BE2C (cell line): ENCODE results near the gene GSG1L.

Experiments
- DNase-seq: peaks from one replicate; pipeline ENCODE4 v3.0.0-alpha.2; 2020
- H3K27me3 ChIP-seq: fragments of 250-450 bp; sonication (Bioruptor Pico); 2 replicates; pipeline ENCODE4 v1.5.1; 2020; ENCODE audit warnings: mild to moderate bottlenecking
- H3K36me3 ChIP-seq: fragments of 250-450 bp; sonication (Bioruptor Pico); 2 replicates; pipeline ENCODE4 v1.5.1; 2020; ENCODE audit warnings: mild to moderate bottlenecking
- H3K4me1 ChIP-seq: fragments of 250-450 bp; sonication (Bioruptor Pico); 2 replicates; pipeline ENCODE4 v1.5.1; 2020
- H3K4me3 ChIP-seq: 2 replicates; pipeline ENCODE4 v1.5.1; 2011; ENCODE audit warnings: low read depth, low read length
- H3K9me3 ChIP-seq: fragments of 250-450 bp; sonication (Bioruptor Pico); 2 replicates; pipeline ENCODE4 v1.5.1; 2020
- CTCF ChIP-seq: IDR thresholded peaks from 2 replicates; pipeline ENCODE4 v1.5.1; 2012; ENCODE audit warnings: mild to moderate bottlenecking, low read depth, low read length

The GSG1L gene

GRCh38 chr16:27824006-27824405, 239.5 kb downstream of the GSG1L start:
- Histone ChIP-seq H3K4me1 (no peaks in the 10 kb centered on the region), H3K4me3 (no peak overlapping the region), H3K27me3 (peaks cover 3% of the 10 kb centered on the region; the same call in 1 of the 2 replicates), H3K36me3 (no peaks in the 10 kb centered on the region), H3K9me3 (no peaks in the 10 kb centered on the region)
- no peak for DNase-seq
- no peak for TF ChIP-seq CTCF

- Histone ChIP-seq H3K36me3 (no peaks in the 10 kb centered on the region), H3K9me3 (no peaks in the 10 kb centered on the region), H3K4me1 (no peaks in the 10 kb centered on the region), H3K27me3 (peaks cover 4% of the 10 kb centered on the region), H3K4me3 (no peak overlapping the region)
- no peak for TF ChIP-seq CTCF
- DNase-seq = no peak
These were observed 240.1 kb downstream of the GSG1L start for GRCh38 chr16:27823421-27823820.

- H3K4me3 ChIP-seq = no peak overlapping the region
- no peaks in the 10 kb centered on the region for H3K36me3 ChIP-seq
- no peaks in the 10 kb centered on the region for H3K9me3 ChIP-seq
- H3K27me3 ChIP-seq = peaks cover 8% of the 10 kb centered on the region
- no peak for TF ChIP-seq CTCF
- H3K4me1 ChIP-seq = no peaks in the 10 kb centered on the region
- no peak for DNase-seq
These were observed 240.5 kb downstream of the GSG1L start for GRCh38 chr16:27822996-27823395.

- no peak for DNase-seq
- no peak for TF ChIP-seq CTCF
- Histone ChIP-seq H3K4me1 (no peaks in the 10 kb centered on the region), H3K27me3 (peaks cover 10% of the 10 kb centered on the region), H3K4me3 (no peak overlapping the region), H3K9me3 (no peaks in the 10 kb centered on the region), H3K36me3 (no peaks in the 10 kb centered on the region)
These were observed 241.0 kb downstream of the GSG1L start for GRCh38 chr16:27822529-27822928.

GRCh38 chr16:27820646-27821345, 242.7 kb downstream of the GSG1L start:
- Histone ChIP-seq H3K4me3 (no peak overlapping the region), H3K27me3 (peaks cover 10% of the 10 kb centered on the region), H3K36me3 (no peaks in the 10 kb centered on the region), H3K4me1 (no peaks in the 10 kb centered on the region), H3K9me3 (no peaks in the 10 kb centered on the region)
- DNase-seq = no peak
- no peak for TF ChIP-seq CTCF

GRCh38 chr16:27819881-27820610, 243.5 kb downstream of the GSG1L start:
- no peak for TF ChIP-seq CTCF
- Histone ChIP-seq H3K27me3 (peaks cover 10% of the 10 kb centered on the region), H3K4me3 (no peak overlapping the region), H3K9me3 (no peaks in the 10 kb centered on the region), H3K36me3 (no peaks in the 10 kb centered on the region), H3K4me1 (no peaks in the 10 kb centered on the region)
- DNase-seq = no peak
